ENCODE results near the gene TSPAN5. TPM values are rescaled to one million over a fixed set of nuclear protein-coding genes. Genes with fewer than 3 reads are reported as not detected.

TSPAN5 gene
- total and polyA plus RNA-seq, 4 experiments from 2014 or later: 16.8 to 40.4 (median 25.7) TPM

GRCh38 chr4:98586291-98586961, 72.0 kb downstream of the TSPAN5 start:
- H3K27ac Mint-ChIP-seq: peak overlapping the region in 2 of 7 donors; percentile 19 to 57
- peak overlapping the region in 1 of 8 donors; percentile 12 for H3K4me3 Mint-ChIP-seq
- no peaks in the 10 kb centered on the region for H3K27me3 Mint-ChIP-seq
- intact Hi-C loops (cut with micrococcal nuclease): no loop called here
- Histone ChIP-seq H3K4me3 (ENCODE audit: low read length in 2 of 2) (no peak overlapping the region), H3K27ac (ENCODE audit: low read depth, low read length) (no peak overlapping the region), H3K27me3 (ENCODE audit: insufficient read depth, low read length) (no peaks in the 10 kb centered on the region), H3K9me3 (ENCODE audit: control insufficient read depth in 1 of 2, low read length in 2 of 2) (no peaks in the 10 kb centered on the region), H3K36me3 (ENCODE audit: insufficient read depth, low read length) (no peaks in the 10 kb centered on the region), H3K4me1 (ENCODE audit: insufficient read depth, low read length) (peaks cover 19% of the 10 kb centered on the region)
- H3K36me3 Mint-ChIP-seq: no peaks in the 10 kb centered on the region
- H3K4me1 Mint-ChIP-seq: peaks cover 24 to 73% (median 47%) of the 10 kb centered on the region in 4 donors
- peaks cover 0 to 2% (median 0%) of the 10 kb centered on the region in 8 donors for H3K9me3 Mint-ChIP-seq
- ChIA-PET POLR2A (ENCODE audit: partially characterized antibody) (no interaction called here), CTCF (ENCODE audit: partially characterized antibody) (no interaction called here)
- no peak for DNase-seq

- H3K9me3 Mint-ChIP-seq: peaks cover 0 to 2% (median 0%) of the 10 kb centered on the region in 8 donors
- no peak for DNase-seq
- no peak overlapping the region for H3K4me3 Mint-ChIP-seq
- no peaks in the 10 kb centered on the region for H3K27me3 Mint-ChIP-seq
- CTCF ChIA-PET (ENCODE audit: partially characterized antibody): no interaction called here
- Histone ChIP-seq H3K9me3 (ENCODE audit: control insufficient read depth in 1 of 2, low read length in 2 of 2) (no peaks in the 10 kb centered on the region), H3K4me1 (ENCODE audit: insufficient read depth, low read length) (peaks cover 27% of the 10 kb centered on the region), H3K4me3 (ENCODE audit: low read length in 2 of 2) (no peak overlapping the region), H3K36me3 (ENCODE audit: insufficient read depth, low read length) (no peaks in the 10 kb centered on the region), H3K27me3 (ENCODE audit: insufficient read depth, low read length) (no peaks in the 10 kb centered on the region), H3K27ac (ENCODE audit: low read depth, low read length) (no peak overlapping the region)
- H3K27ac Mint-ChIP-seq: peak overlapping the region in 3 of 7 donors; percentile 1 to 38 (median 34)
- POLR2A ChIA-PET (ENCODE audit: partially characterized antibody): no interaction called here
- intact Hi-C loops (cut with micrococcal nuclease): no loop called here
- no peaks in the 10 kb centered on the region for H3K36me3 Mint-ChIP-seq
- peaks cover 30 to 81% (median 53%) of the 10 kb centered on the region in 4 donors for H3K4me1 Mint-ChIP-seq
Observed at GRCh38 chr4:98585596-98585995, 72.8 kb downstream of the TSPAN5 start.

DNA sequence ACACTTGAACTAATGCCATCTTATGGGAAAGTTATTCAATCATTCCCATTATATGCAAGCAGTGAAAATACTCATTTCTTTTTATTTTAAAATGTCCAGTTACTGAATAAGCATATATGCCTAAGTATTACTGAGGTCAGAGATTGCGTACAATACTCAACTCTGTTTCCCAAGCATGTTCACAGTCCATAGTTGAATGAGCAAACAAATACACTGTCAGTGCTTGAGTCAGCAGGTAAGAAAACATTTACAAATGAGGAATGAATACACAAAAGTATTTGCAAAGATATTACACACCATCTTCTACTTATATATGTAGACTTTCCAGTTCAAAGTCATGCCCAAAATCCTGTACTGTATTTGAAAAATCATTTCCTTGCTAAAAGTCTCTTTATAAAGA, 74.1 kb downstream of the TSPAN5 start:
- Mint-ChIP-seq H3K27ac (no peak overlapping the region), H3K4me1 (peaks cover 34 to 82% (median 53%) of the 10 kb centered on the region in 4 donors), H3K36me3 (no peaks in the 10 kb centered on the region), H3K4me3 (no peak overlapping the region), H3K9me3 (peaks cover 0 to 2% (median 0%) of the 10 kb centered on the region in 8 donors), H3K27me3 (no peaks in the 10 kb centered on the region)
- H3K27me3 ChIP-seq (ENCODE audit: insufficient read depth, low read length): no peaks in the 10 kb centered on the region
- CTCF ChIA-PET (ENCODE audit: partially characterized antibody): no interaction called here
- intact Hi-C loops (cut with micrococcal nuclease): no loop called here
- no peaks in the 10 kb centered on the region for H3K9me3 ChIP-seq (ENCODE audit: control insufficient read depth in 1 of 2, low read length in 2 of 2)
- H3K27ac ChIP-seq (ENCODE audit: low read depth, low read length): no peak overlapping the region
- no peak overlapping the region for H3K4me3 ChIP-seq (ENCODE audit: low read length in 2 of 2)
- H3K4me1 ChIP-seq (ENCODE audit: insufficient read depth, low read length): peaks cover 28% of the 10 kb centered on the region
- no peaks in the 10 kb centered on the region for H3K36me3 ChIP-seq (ENCODE audit: insufficient read depth, low read length)
- DNase-seq: no peak
- POLR2A ChIA-PET (ENCODE audit: partially characterized antibody): no interaction called here

- H3K27ac ChIP-seq (ENCODE audit: low read depth, low read length): no peak overlapping the region
- peak overlapping the region in 1 of 7 donors; percentile 37 for H3K27ac Mint-ChIP-seq
- no peaks in the 10 kb centered on the region for H3K36me3 Mint-ChIP-seq
Observed at GRCh38 chr4:98583265-98583664, 75.1 kb downstream of the TSPAN5 start.

GRCh38 chr4:98581126-98581525, 77.3 kb downstream of the TSPAN5 start:
- Mint-ChIP-seq H3K4me1 (peaks cover 40 to 70% (median 52%) of the 10 kb centered on the region in 4 donors), H3K4me3 (peak overlapping the region in 1 of 8 donors; percentile 28), H3K27me3 (no peaks in the 10 kb centered on the region), H3K36me3 (peaks cover 1 to 2% of the 10 kb centered on the region in 2 donors), H3K27ac (no peak overlapping the region), H3K9me3 (no peaks in the 10 kb centered on the region)
- no peak overlapping the region for H3K27ac ChIP-seq (ENCODE audit: low read depth, low read length)
- ChIA-PET CTCF (ENCODE audit: partially characterized antibody) (no interaction called here), POLR2A (ENCODE audit: partially characterized antibody) (no interaction called here)
- no peak overlapping the region for H3K4me3 ChIP-seq (ENCODE audit: low read length in 2 of 2)
- DNase-seq: no peak
- peaks cover 25% of the 10 kb centered on the region for H3K4me1 ChIP-seq (ENCODE audit: insufficient read depth, low read length)
- intact Hi-C loops (cut with micrococcal nuclease): no loop called here
- no peaks in the 10 kb centered on the region for H3K9me3 ChIP-seq (ENCODE audit: control insufficient read depth in 1 of 2, low read length in 2 of 2)
- H3K36me3 ChIP-seq (ENCODE audit: insufficient read depth, low read length): no peaks in the 10 kb centered on the region
- no peaks in the 10 kb centered on the region for H3K27me3 ChIP-seq (ENCODE audit: insufficient read depth, low read length)

More at GRCh38 chr4:98583265-98583664, 75.1 kb downstream of the TSPAN5 start:
- DNase-seq: no peak
- Mint-ChIP-seq H3K27me3 (no peaks in the 10 kb centered on the region), H3K4me1 (peaks cover 39 to 83% (median 56%) of the 10 kb centered on the region in 4 donors), H3K4me3 (no peak overlapping the region), H3K9me3 (peaks cover 0 to 2% (median 0%) of the 10 kb centered on the region in 8 donors)
- Histone ChIP-seq H3K4me3 (ENCODE audit: low read length in 2 of 2) (no peak overlapping the region), H3K4me1 (ENCODE audit: insufficient read depth, low read length) (peaks cover 29% of the 10 kb centered on the region), H3K27me3 (ENCODE audit: insufficient read depth, low read length) (no peaks in the 10 kb centered on the region), H3K36me3 (ENCODE audit: insufficient read depth, low read length) (no peaks in the 10 kb centered on the region), H3K9me3 (ENCODE audit: control insufficient read depth in 1 of 2, low read length in 2 of 2) (no peaks in the 10 kb centered on the region)
- intact Hi-C loops (cut with micrococcal nuclease): no loop called here
- CTCF ChIA-PET (ENCODE audit: partially characterized antibody): no interaction called here
- POLR2A ChIA-PET (ENCODE audit: partially characterized antibody): no interaction called here

- Mint-ChIP-seq H3K36me3 (peaks cover 14 to 20% of the 10 kb centered on the region in 2 donors), H3K4me3 (peak overlapping the region in 3 of 8 donors; percentile 21 to 45 (median 26)), H3K9me3 (no peaks in the 10 kb centered on the region), H3K4me1 (peaks cover 32 to 55% (median 41%) of the 10 kb centered on the region in 4 donors), H3K27ac (peak overlapping the region in 2 of 7 donors; percentile 24 to 57), H3K27me3 (no peaks in the 10 kb centered on the region)
- no peaks in the 10 kb centered on the region for H3K36me3 ChIP-seq (ENCODE audit: insufficient read depth, low read length)
- H3K4me3 ChIP-seq (ENCODE audit: low read length in 2 of 2): no peak overlapping the region
- H3K27me3 ChIP-seq (ENCODE audit: insufficient read depth, low read length): no peaks in the 10 kb centered on the region
- peaks cover 25% of the 10 kb centered on the region for H3K4me1 ChIP-seq (ENCODE audit: insufficient read depth, low read length)
- H3K27ac ChIP-seq (ENCODE audit: low read depth, low read length): no peak overlapping the region
- POLR2A ChIA-PET (ENCODE audit: partially characterized antibody): no interaction called here
- H3K9me3 ChIP-seq (ENCODE audit: control insufficient read depth in 1 of 2, low read length in 2 of 2): no peaks in the 10 kb centered on the region
- CTCF ChIA-PET (ENCODE audit: partially characterized antibody): interaction anchor here (0.6 kb wide), 1 partner anchor 208 kb away, joined by 3 read pairs; no protein-coding TSS in a partner anchor
- intact Hi-C loops (cut with micrococcal nuclease): no loop called here
- no peak for DNase-seq
Observed at GRCh38 chr4:98577956-98578355, 80.5 kb downstream of the TSPAN5 start.

- Mint-ChIP-seq H3K9me3 (no peaks in the 10 kb centered on the region), H3K27ac (peak overlapping the region in 1 of 7 donors; percentile 22), H3K27me3 (no peaks in the 10 kb centered on the region), H3K4me1 (peaks cover 22 to 44% (median 31%) of the 10 kb centered on the region in 4 donors), H3K36me3 (peaks cover 17 to 23% of the 10 kb centered on the region in 2 donors), H3K4me3 (no peak overlapping the region)
- ChIA-PET POLR2A (ENCODE audit: partially characterized antibody) (no interaction called here), CTCF (ENCODE audit: partially characterized antibody) (interaction anchor here (1.3 kb wide), 1 partner anchor 420 kb away, joined by 4 read pairs; the partner anchor contains the start of gene METAP1)
- no peak overlapping the region for H3K27ac ChIP-seq (ENCODE audit: low read depth, low read length)
- H3K36me3 ChIP-seq (ENCODE audit: insufficient read depth, low read length): no peaks in the 10 kb centered on the region
- no peak for DNase-seq
- H3K27me3 ChIP-seq (ENCODE audit: insufficient read depth, low read length): no peaks in the 10 kb centered on the region
- H3K9me3 ChIP-seq (ENCODE audit: control insufficient read depth in 1 of 2, low read length in 2 of 2): no peaks in the 10 kb centered on the region
- intact Hi-C loops (cut with micrococcal nuclease): no loop called here
- H3K4me1 ChIP-seq (ENCODE audit: insufficient read depth, low read length): peaks cover 10% of the 10 kb centered on the region
- H3K4me3 ChIP-seq (ENCODE audit: low read length in 2 of 2): no peak overlapping the region
Observed at GRCh38 chr4:98574816-98575215, 83.6 kb downstream of the TSPAN5 start.
